SK-N-SH treated with all-trans-retinoic acid at 6 μM for 48 hours (cell line): ENCODE measurements around the gene COL8A2.

Experiments used
- ATAC-seq: fragments of 200-7000 bp; cut with Tn5 transposase; 3 replicates; pipeline ENCODE4 v1.9.1; 2020; ENCODE audit warnings: mild to moderate bottlenecking, moderate library complexity
- ARNTL ChIP-seq: fragments of 450-650 bp; formaldehyde crosslinking; IDR thresholded peaks from 2 replicates; pipeline ENCODE4 v1.5.0; 2020; ENCODE audit warnings: low read depth, mild to moderate bottlenecking, moderate library complexity, borderline replicate concordance
- BACH2 ChIP-seq: fragments of 250-450 bp; sonication (Bioruptor Pico); IDR thresholded peaks from 2 replicates; pipeline ENCODE4 v1.9.0; 2021; ENCODE audit warnings: mild to moderate bottlenecking, borderline replicate concordance
- GLIS3 ChIP-seq: fragments of 250-450 bp; sonication (Bioruptor Pico); IDR thresholded peaks from 2 replicates; pipeline ENCODE4 v1.5.0; 2020; ENCODE audit warnings: mild to moderate bottlenecking, moderate library complexity
- ISL1 ChIP-seq: fragments of 250-450 bp; sonication (Bioruptor Pico); IDR thresholded peaks from 2 replicates; pipeline ENCODE4 v2.1.2; 2022; ENCODE audit warnings: mild to moderate bottlenecking, moderate library complexity
- OSR1 ChIP-seq: fragments of 250-450 bp; sonication (Bioruptor Pico); IDR thresholded peaks from 2 replicates; pipeline ENCODE4 v1.8.0; 2022; ENCODE audit warnings: moderate library complexity, mild to moderate bottlenecking, inconsistent platforms
- PPARA ChIP-seq: fragments of 250-450 bp; sonication (Bioruptor Pico); IDR thresholded peaks from 2 replicates; pipeline ENCODE4 v1.5.0; 2020; ENCODE audit warnings: mild to moderate bottlenecking, borderline replicate concordance
- SNAI2 ChIP-seq: fragments of 250-450 bp; sonication (Bioruptor Pico); IDR thresholded peaks from 2 replicates; pipeline ENCODE4 v1.5.0; 2020; ENCODE audit warnings: mild to moderate bottlenecking, moderate library complexity
- TCF4 ChIP-seq: fragments of 250-450 bp; sonication (Bioruptor Pico); IDR thresholded peaks from 2 replicates; pipeline ENCODE4 v1.8.0; 2021; ENCODE audit warnings: mild to moderate bottlenecking, moderate library complexity, borderline replicate concordance
- TOX ChIP-seq: fragments of 250-450 bp; sonication (Bioruptor Pico); IDR thresholded peaks from 2 replicates; pipeline ENCODE4 v1.8.0; 2021; ENCODE audit warnings: mild to moderate bottlenecking, moderate library complexity, borderline replicate concordance
- ZC3H10 ChIP-seq: fragments of 250-450 bp; sonication (Bioruptor Pico); IDR thresholded peaks from 2 replicates; pipeline ENCODE4 v1.5.1; 2021; ENCODE audit warnings: mild to moderate bottlenecking, moderate library complexity
- ZFP3 ChIP-seq: fragments of 250-450 bp; sonication (Bioruptor Pico); IDR thresholded peaks from 2 replicates; pipeline ENCODE4 v1.5.0; 2020; ENCODE audit warnings: mild to moderate bottlenecking, moderate library complexity
- ZFP30 ChIP-seq: fragments of 450-650 bp; formaldehyde crosslinking; IDR thresholded peaks from 2 replicates; pipeline ENCODE4 v1.5.0; 2022; ENCODE audit warnings: mild to moderate bottlenecking, moderate library complexity
- ZNF565 ChIP-seq: fragments of 450-650 bp; formaldehyde crosslinking; conservative IDR thresholded peaks from 2 replicates; pipeline ENCODE4 v1.5.0; 2020; ENCODE audit warnings: low read depth, mild to moderate bottlenecking, moderate library complexity
- ZNF8 ChIP-seq: fragments of 450-650 bp; formaldehyde crosslinking; IDR thresholded peaks from 2 replicates; pipeline ENCODE4 v1.5.0; 2020; ENCODE audit warnings: mild to moderate bottlenecking, moderate library complexity
- TF ChIP-seq, protein P1 (sequence below): fragments of 250-450 bp; sonication (Bioruptor Pico); IDR thresholded peaks from 2 replicates; pipeline ENCODE4 v1.8.0; 2021; ENCODE audit warnings: low read depth, mild to moderate bottlenecking, moderate library complexity, borderline replicate concordance
- TF ChIP-seq, protein P2 (sequence below): fragments of 250-450 bp; sonication (Bioruptor Pico); IDR thresholded peaks from 2 replicates; pipeline ENCODE4 v1.8.0; 2020; ENCODE audit warnings: mild to moderate bottlenecking, moderate library complexity, borderline replicate concordance
- TF ChIP-seq, protein P3 (sequence below): fragments of 250-450 bp; sonication (Bioruptor Pico); IDR thresholded peaks from 2 replicates; pipeline ENCODE4 v1.5.1; 2021; ENCODE audit warnings: mild to moderate bottlenecking, moderate library complexity

The COL8A2 gene

DNA sequence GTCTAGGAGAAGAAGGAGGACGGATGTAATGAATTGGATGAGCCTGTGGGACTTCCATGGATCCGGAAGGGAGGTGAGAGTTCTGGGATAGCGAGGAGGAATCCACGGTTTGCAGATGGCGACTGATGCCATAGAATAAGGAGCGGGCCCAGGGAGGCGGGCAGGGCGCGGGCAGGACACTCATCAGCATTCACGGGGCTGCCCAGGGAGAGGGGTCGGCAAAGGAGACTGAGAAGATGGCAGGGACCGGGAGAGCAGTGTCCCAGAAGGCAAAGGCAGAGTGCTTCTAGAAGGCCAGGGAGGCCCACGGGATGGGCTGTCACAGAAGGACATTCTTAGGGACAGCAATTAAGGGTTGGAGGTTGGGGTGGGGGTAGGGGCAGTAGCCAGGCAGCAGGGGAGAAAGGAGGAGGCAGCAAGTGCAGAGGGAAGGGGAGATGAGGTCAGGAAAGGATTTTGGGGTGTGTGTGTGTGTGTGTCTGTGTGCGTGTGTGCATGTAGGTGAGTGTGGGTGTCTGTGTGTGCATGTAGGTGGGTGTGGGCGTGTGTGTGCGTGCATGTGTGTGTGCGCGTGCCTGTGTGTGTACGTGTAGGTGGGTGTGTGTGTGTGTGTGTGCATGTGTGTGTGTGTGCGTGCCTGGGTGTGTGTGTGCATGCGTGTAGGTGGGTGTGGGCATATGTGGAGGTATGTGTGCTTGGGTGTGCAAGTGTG, 1.1 kb upstream of the COL8A2 start:
- ATAC-seq = no peak
- no peak for TF ChIP-seq ZFP3 (CRISPR knock-in tag)
- TF ChIP-seq ZC3H10 (CRISPR knock-in tag) = no peak
- no peak for TF ChIP-seq GLIS3 (CRISPR knock-in tag)
- no peak for TF ChIP-seq ARNTL (CRISPR knock-in tag)
- TF ChIP-seq SNAI2 (CRISPR knock-in tag) = no peak
- TF ChIP-seq ZNF565 (CRISPR knock-in tag) = no peak
- TF ChIP-seq, protein P1, sequence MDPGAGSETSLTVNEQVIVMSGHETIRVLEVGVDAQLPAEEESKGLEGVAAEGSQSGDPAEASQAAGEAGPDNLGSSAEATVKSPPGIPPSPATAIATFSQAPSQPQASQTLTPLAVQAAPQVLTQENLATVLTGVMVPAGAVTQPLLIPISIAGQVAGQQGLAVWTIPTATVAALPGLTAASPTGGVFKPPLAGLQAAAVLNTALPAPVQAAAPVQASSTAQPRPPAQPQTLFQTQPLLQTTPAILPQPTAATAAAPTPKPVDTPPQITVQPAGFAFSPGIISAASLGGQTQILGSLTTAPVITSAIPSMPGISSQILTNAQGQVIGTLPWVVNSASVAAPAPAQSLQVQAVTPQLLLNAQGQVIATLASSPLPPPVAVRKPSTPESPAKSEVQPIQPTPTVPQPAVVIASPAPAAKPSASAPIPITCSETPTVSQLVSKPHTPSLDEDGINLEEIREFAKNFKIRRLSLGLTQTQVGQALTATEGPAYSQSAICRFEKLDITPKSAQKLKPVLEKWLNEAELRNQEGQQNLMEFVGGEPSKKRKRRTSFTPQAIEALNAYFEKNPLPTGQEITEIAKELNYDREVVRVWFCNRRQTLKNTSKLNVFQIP (CRISPR knock-in tag) = no peak
- TF ChIP-seq, protein P2, sequence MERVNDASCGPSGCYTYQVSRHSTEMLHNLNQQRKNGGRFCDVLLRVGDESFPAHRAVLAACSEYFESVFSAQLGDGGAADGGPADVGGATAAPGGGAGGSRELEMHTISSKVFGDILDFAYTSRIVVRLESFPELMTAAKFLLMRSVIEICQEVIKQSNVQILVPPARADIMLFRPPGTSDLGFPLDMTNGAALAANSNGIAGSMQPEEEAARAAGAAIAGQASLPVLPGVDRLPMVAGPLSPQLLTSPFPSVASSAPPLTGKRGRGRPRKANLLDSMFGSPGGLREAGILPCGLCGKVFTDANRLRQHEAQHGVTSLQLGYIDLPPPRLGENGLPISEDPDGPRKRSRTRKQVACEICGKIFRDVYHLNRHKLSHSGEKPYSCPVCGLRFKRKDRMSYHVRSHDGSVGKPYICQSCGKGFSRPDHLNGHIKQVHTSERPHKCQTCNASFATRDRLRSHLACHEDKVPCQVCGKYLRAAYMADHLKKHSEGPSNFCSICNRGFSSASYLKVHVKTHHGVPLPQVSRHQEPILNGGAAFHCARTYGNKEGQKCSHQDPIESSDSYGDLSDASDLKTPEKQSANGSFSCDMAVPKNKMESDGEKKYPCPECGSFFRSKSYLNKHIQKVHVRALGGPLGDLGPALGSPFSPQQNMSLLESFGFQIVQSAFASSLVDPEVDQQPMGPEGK = no peak

DNA sequence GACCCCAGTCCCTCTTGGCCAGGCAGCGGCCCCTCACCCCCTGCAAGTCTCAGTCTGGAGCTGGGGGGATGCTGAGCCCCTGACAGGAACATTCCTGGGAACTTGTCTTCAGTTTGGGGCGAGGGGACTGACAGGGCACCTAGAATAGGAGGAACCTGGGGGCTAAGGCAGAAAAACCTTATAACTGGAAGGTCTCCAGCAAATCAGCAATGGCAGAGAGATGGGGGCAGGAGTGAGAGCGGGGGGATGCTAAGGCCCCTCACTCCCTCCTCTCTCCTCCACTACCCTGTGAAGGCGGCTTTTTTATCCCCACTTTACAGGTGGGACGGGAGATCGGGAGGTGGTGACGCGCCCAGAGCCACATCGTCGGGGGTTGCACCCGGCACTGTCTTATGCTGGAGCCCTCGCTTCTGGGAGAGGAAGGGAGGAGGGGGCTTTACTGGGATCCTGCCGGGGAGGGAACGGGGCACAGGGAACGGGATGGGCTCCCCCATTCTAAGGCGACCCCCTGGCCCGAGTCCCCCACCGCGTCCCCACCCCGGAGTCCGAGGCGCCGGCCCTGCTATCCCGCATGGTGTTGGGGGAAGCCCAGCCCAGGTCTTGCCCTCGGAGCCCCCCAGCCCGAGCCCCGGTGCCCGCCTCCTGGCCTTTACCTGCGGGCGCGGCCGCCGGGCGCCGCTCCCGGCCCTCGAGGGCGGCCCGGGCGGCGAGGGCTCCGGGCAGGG, 456 bp downstream of the COL8A2 start:
- ATAC-seq = no peak
- TF ChIP-seq BACH2 (CRISPR knock-in tag) (no peak), OSR1 (no peak), TOX (CRISPR knock-in tag) (no peak)

DNA sequence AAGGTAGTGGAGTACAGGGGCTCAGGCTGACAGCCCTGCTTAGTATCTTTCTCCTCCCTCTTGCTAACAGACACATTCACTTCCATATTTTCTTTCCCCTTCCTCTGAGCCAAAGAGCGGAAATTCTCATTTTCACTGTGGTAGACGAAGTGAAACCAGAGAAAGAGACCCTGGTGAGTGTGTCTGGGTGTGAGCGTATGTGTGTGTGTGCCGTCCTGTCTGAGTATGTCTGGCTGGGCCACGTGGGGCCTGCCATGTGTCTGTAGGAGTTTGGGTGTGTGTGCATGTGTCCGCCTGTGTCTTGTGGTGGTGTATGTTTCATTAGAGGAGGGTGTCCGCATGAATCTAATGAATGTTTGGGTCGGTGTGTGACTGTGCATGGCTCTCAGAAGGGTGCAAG, 1.7 kb downstream of the COL8A2 start:
- no peak for ATAC-seq
- TF ChIP-seq ZC3H10 (CRISPR knock-in tag) (no peak), ZNF565 (CRISPR knock-in tag) (no peak), ZFP30 (CRISPR knock-in tag) (no peak), ZFP3 (CRISPR knock-in tag) (no peak), TCF4 (CRISPR knock-in tag) (no peak), ARNTL (CRISPR knock-in tag) (no peak), PPARA (no peak), TOX (CRISPR knock-in tag) (no peak), GLIS3 (CRISPR knock-in tag) (no peak), BACH2 (CRISPR knock-in tag) (no peak), ZNF8 (CRISPR knock-in tag) (no peak), ISL1 (CRISPR knock-in tag) (no peak)
- TF ChIP-seq, protein P1 (CRISPR knock-in tag) = no peak
- TF ChIP-seq, protein P3, sequence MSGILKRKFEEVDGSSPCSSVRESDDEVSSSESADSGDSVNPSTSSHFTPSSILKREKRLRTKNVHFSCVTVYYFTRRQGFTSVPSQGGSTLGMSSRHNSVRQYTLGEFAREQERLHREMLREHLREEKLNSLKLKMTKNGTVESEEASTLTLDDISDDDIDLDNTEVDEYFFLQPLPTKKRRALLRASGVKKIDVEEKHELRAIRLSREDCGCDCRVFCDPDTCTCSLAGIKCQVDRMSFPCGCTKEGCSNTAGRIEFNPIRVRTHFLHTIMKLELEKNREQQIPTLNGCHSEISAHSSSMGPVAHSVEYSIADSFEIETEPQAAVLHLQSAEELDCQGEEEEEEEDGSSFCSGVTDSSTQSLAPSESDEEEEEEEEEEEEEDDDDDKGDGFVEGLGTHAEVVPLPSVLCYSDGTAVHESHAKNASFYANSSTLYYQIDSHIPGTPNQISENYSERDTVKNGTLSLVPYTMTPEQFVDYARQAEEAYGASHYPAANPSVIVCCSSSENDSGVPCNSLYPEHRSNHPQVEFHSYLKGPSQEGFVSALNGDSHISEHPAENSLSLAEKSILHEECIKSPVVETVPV (CRISPR knock-in tag) = no peak
- TF ChIP-seq, protein P2 = no peak
